HEK293 (cell line): ENCODE measurements around the gene DPY30.

Experiments
- SCRT2 ChIP-seq: fragments of 450-650 bp; formaldehyde crosslinking; IDR thresholded peaks from 2 replicates; pipeline ENCODE4 v1.5.1; 2016; ENCODE audit warnings: missing biosample characterization, missing genetic modification characterization
- ZNF169 ChIP-seq: fragments of 450-650 bp; formaldehyde crosslinking; IDR thresholded peaks from 2 replicates; pipeline ENCODE4 v1.5.1; 2016; ENCODE audit warnings: missing biosample characterization, missing genetic modification characterization
- ZNF175 ChIP-seq: fragments of 450-650 bp; formaldehyde crosslinking; IDR thresholded peaks from 2 replicates; pipeline ENCODE4 v1.5.1; 2016; ENCODE audit warnings: missing biosample characterization, missing genetic modification characterization
- ZNF184 ChIP-seq: fragments of 450-650 bp; IDR thresholded peaks from 2 replicates; pipeline ENCODE4 v1.5.1; 2018; ENCODE audit warnings: missing biosample characterization, mild to moderate bottlenecking, missing genetic modification characterization
- ZNF19 ChIP-seq: fragments of 450-650 bp; formaldehyde crosslinking; IDR thresholded peaks from 2 replicates; pipeline ENCODE4; 2016; ENCODE audit warnings: missing biosample characterization, missing genetic modification characterization, low read depth
- ZNF571 ChIP-seq: fragments of 450-650 bp; formaldehyde crosslinking; IDR thresholded peaks from 2 replicates; pipeline ENCODE4 v1.5.0; 2017; ENCODE audit warnings: missing biosample characterization, missing genetic modification characterization
- ZNF768 ChIP-seq: fragments of 450-650 bp; formaldehyde crosslinking; IDR thresholded peaks from 2 replicates; pipeline ENCODE4 v1.5.1; 2018; ENCODE audit warnings: missing biosample characterization, mild to moderate bottlenecking, missing genetic modification characterization

DPY30 gene

GRCh38 chr2:31978436-31978835, 61.2 kb downstream of the DPY30 start (continued):
- TF ChIP-seq ZNF19 (tag by site-specific recombination) (no peak), ZNF175 (tag by site-specific recombination) (no peak), ZNF768 (no peak), ZNF169 (tag by site-specific recombination) (no peak), SCRT2 (tag by site-specific recombination) (no peak), ZNF571 (tag by site-specific recombination) (no peak), ZNF184 (tag by site-specific recombination) (no peak)
